H9 (cell line): ENCODE results near the gene WNT3. TPM values are rescaled to one million over a fixed set of nuclear protein-coding genes. Genes with fewer than 3 reads are reported as not detected.

Experiments
- DNase-seq: peaks from one replicate; pipeline ENCODE4 v3.0.0-alpha.2; 2017
- H2AFZ ChIP-seq: one replicate; pipeline ENCODE4 v1.6.1; 2013; ENCODE audit warnings: mild to moderate bottlenecking, low read length, control low read depth, moderate library complexity
- H2AK5ac ChIP-seq: 2 replicates; pipeline ENCODE4 v1.6.1; 2013; ENCODE audit warnings: low read length, control low read depth, mixed read lengths; ENCODE audit not compliant: insufficient read length
- H2BK120ac ChIP-seq: one replicate; pipeline ENCODE4 v1.6.1; 2013; ENCODE audit warnings: low read depth, mild to moderate bottlenecking, low read length, control low read depth, inconsistent platforms; ENCODE audit not compliant: poor library complexity, severe bottlenecking
- H2BK12ac ChIP-seq: 2 replicates; pipeline ENCODE4 v1.6.1; 2013; ENCODE audit warnings: low read length, control low read depth, mixed read lengths, low read depth; ENCODE audit not compliant: insufficient read length
- H2BK15ac ChIP-seq: 2 replicates; pipeline ENCODE4 v1.6.1; 2013; ENCODE audit warnings: low read depth, low read length, control low read depth
- H2BK20ac ChIP-seq: one replicate; pipeline ENCODE4 v1.6.1; 2013; ENCODE audit warnings: low read depth, mild to moderate bottlenecking, low read length, control low read depth, inconsistent platforms; ENCODE audit not compliant: poor library complexity, severe bottlenecking
- H2BK5ac ChIP-seq: 2 replicates; pipeline ENCODE4 v1.6.1; 2013; ENCODE audit warnings: low read length, control low read depth, mixed read lengths; ENCODE audit not compliant: insufficient read length
- H3K14ac ChIP-seq: 2 replicates; pipeline ENCODE4 v1.6.1; 2013; ENCODE audit warnings: low read length, control low read depth; ENCODE audit not compliant: insufficient read depth
- H3K18ac ChIP-seq: 2 replicates; pipeline ENCODE4 v1.6.1; 2013; ENCODE audit warnings: low read depth, mild to moderate bottlenecking, mixed read lengths, low read length, control low read depth; ENCODE audit not compliant: insufficient read length
- H3K23ac ChIP-seq: 2 replicates; pipeline ENCODE4 v1.6.1; 2013; ENCODE audit warnings: low read length, control low read depth, mixed read lengths, low read depth; ENCODE audit not compliant: insufficient read length
- H3K23me2 ChIP-seq: 2 replicates; pipeline ENCODE4 v1.6.1; 2013; ENCODE audit warnings: low read depth, mild to moderate bottlenecking, mixed read lengths, low read length, control low read depth; ENCODE audit not compliant: insufficient read length, poor library complexity, severe bottlenecking
- H3K27ac ChIP-seq: 2 replicates; pipeline ENCODE4 v1.5.1; 2013; ENCODE audit warnings: low read length, control low read depth, mixed read lengths, low read depth; ENCODE audit not compliant: insufficient read length
- H3K27me3 ChIP-seq: 2 replicates; pipeline ENCODE4 v1.6.1; 2013; ENCODE audit warnings: low read length, control low read depth, inconsistent platforms; ENCODE audit not compliant: insufficient read depth
- H3K4ac ChIP-seq: 2 replicates; pipeline ENCODE4 v1.6.1; 2013; ENCODE audit warnings: low read depth, mild to moderate bottlenecking, control low read depth, inconsistent platforms, low read length, moderate library complexity
- H3K4me1 ChIP-seq: 2 replicates; pipeline ENCODE4 v1.6.1; 2013; ENCODE audit warnings: low read length, control low read depth, inconsistent platforms; ENCODE audit not compliant: insufficient read depth
- H3K4me2 ChIP-seq: 2 replicates; pipeline ENCODE4 v1.6.1; 2013; ENCODE audit warnings: low read length, control low read depth, mixed read lengths; ENCODE audit not compliant: insufficient read length, insufficient read depth
- H3K56ac ChIP-seq: 2 replicates; pipeline ENCODE4 v1.6.1; 2013; ENCODE audit warnings: low read depth, mild to moderate bottlenecking, mixed read lengths, low read length, control low read depth; ENCODE audit not compliant: insufficient read length
- H3K79me1 ChIP-seq: 2 replicates; pipeline ENCODE4 v1.6.1; 2013; ENCODE audit warnings: low read depth, mild to moderate bottlenecking, moderate library complexity, low read length, control low read depth, inconsistent platforms; ENCODE audit not compliant: insufficient read depth, poor library complexity, severe bottlenecking
- H3K79me2 ChIP-seq: 2 replicates; pipeline ENCODE4 v1.6.1; 2013; ENCODE audit warnings: low read length, control low read depth, inconsistent platforms; ENCODE audit not compliant: insufficient read depth
- H3K9ac ChIP-seq: 2 replicates; pipeline ENCODE4 v1.6.1; 2013; ENCODE audit warnings: low read length, control low read depth, mixed read lengths; ENCODE audit not compliant: insufficient read length; ENCODE audit errors: extremely low read depth
- H3K9me3 ChIP-seq: one replicate; pipeline ENCODE4 v1.6.1; 2013; ENCODE audit warnings: low read depth, low read length, inconsistent platforms; ENCODE audit not compliant: control insufficient read depth
- H3T11ph ChIP-seq: one replicate; pipeline ENCODE4 v1.6.1; 2013; ENCODE audit warnings: mild to moderate bottlenecking, low read length, control low read depth, inconsistent platforms
- H4K20me1 ChIP-seq: one replicate; pipeline ENCODE4 v1.6.1; 2013; ENCODE audit not compliant: control insufficient read depth, insufficient read length, insufficient read depth
- H4K5ac ChIP-seq: 2 replicates; pipeline ENCODE4 v1.6.1; 2013; ENCODE audit warnings: low read depth, mild to moderate bottlenecking, mixed read lengths, low read length, control low read depth; ENCODE audit not compliant: insufficient read length
- H4K8ac ChIP-seq: replicated peaks from 2 replicates; pipeline ENCODE4 v1.6.1; 2013; ENCODE audit warnings: low read length, control low read depth, mixed read lengths, low read depth; ENCODE audit not compliant: insufficient read length
- H4K91ac ChIP-seq: 2 replicates; pipeline ENCODE4 v1.6.1; 2013; ENCODE audit warnings: low read depth, mild to moderate bottlenecking, moderate library complexity, mixed read lengths, low read length, control low read depth; ENCODE audit not compliant: insufficient read length
- H3K27ac Mint-ChIP-seq, 3 experiments: 2 replicates in 2 of 3; 3 replicates in 1 of 3; pipeline ENCODE4 v1.8.0; 2020 to 2021; ENCODE audit warnings: mixed read lengths in 3 of 3, mild to moderate bottlenecking in 1 of 3, moderate library complexity in 1 of 3
- H3K27me3 Mint-ChIP-seq: 2 replicates; pipeline ENCODE4 v1.8.0; 2021; ENCODE audit warnings: low read depth, mild to moderate bottlenecking, moderate library complexity, mixed read lengths
- H3K36me3 Mint-ChIP-seq, 3 experiments: 2 replicates in 2 of 3; 3 replicates in 1 of 3; pipeline ENCODE4 v1.8.0; 2020 to 2021; ENCODE audit warnings: low read depth in 3 of 3, mixed read lengths in 3 of 3; ENCODE audit not compliant: insufficient read depth in 1 of 3
- H3K4me1 Mint-ChIP-seq, 2 experiments: 2 replicates each; pipeline ENCODE4 v1.8.0; 2020; ENCODE audit warnings: mixed read lengths in 2 of 2
- H3K4me3 Mint-ChIP-seq, 2 experiments: 2 replicates in 1 of 2; 3 replicates in 1 of 2; pipeline ENCODE4 v1.8.0; 2020 to 2021; ENCODE audit warnings: mild to moderate bottlenecking in 2 of 2, mixed read lengths in 2 of 2, moderate library complexity in 1 of 2
- H3K9me3 Mint-ChIP-seq, 2 experiments: 2 replicates in 1 of 2; 3 replicates in 1 of 2; pipeline ENCODE4 v1.8.0; 2020; ENCODE audit warnings: mild to moderate bottlenecking in 2 of 2, mixed read lengths in 2 of 2, moderate library complexity in 1 of 2
- WGBS: extraction: QIAGEN DNeasy Blood & Tissue Kit; methylation state at CpG from one replicate; pipeline ENCODE4 v1.1.7; 2013; ENCODE audit warnings: missing lambda C conversion rate, low lambda C conversion rate, mixed read lengths; ENCODE audit not compliant: insufficient read length; ENCODE audit errors: extremely low coverage; 5-methylcytosine and 5-hydroxymethylcytosine counted together
- total RNA-seq: library from RNA; stranded (reverse); gene quantifications from 2 replicates; pipeline ENCODE4 v1.2.1, GENCODE V29; 2021
- TF ChIP-seq, protein P1 (sequence below): fragments of 200-600 bp; sonication (generic); conservative IDR thresholded peaks from 3 replicates; pipeline ENCODE4 v1.8.0; 2021; ENCODE audit warnings: antibody characterized with exemption, mild to moderate bottlenecking

Gene WNT3
- total RNA-seq, 1 experiment from 2014 or later, result 22.4 TPM

DNA sequence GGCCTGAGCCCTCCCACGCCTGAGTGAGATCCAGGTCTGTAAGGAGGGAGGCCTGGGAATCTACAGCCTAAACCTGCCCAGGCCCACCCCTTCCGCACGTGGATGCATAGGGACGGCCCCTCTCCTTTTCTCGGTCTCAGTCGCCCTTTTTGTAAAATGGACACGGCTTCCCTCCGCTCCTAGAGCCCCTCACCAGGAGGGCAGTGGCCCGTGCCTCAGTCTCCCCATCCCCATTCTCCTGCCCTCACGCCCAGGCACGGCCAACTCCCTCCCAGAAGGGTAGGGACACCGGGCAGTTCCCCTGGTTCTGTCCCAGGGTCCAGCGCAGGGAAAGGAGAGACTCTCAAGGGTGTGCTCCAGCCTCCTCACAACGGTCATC, 48.1 kb downstream of the WNT3 start:
- Histone ChIP-seq H3K79me2 (no peaks in the 10 kb centered on the region), H4K5ac (no peak overlapping the region), H2AFZ (no peak overlapping the region), H2AK5ac (no peak overlapping the region), H2BK20ac (no peak overlapping the region), H3K9me3 (no peaks in the 10 kb centered on the region), H4K91ac (no peak overlapping the region), H3K23ac (no peak overlapping the region), H3K4ac (no peak overlapping the region), H3K27me3 (peaks cover 29% of the 10 kb centered on the region; the same call in 1 of the 2 replicates), H3K18ac (no peak overlapping the region), H2BK12ac (no peak overlapping the region), H4K20me1 (no peaks in the 10 kb centered on the region), H3T11ph (no peak overlapping the region), H3K4me1 (peaks cover 3% of the 10 kb centered on the region; the same call in 1 of the 2 replicates), H2BK120ac (no peak overlapping the region), H3K79me1 (no peaks in the 10 kb centered on the region), H2BK15ac (no peak overlapping the region), H3K27ac (no peak overlapping the region), H3K14ac (peak overlapping the region; percentile 42; the same call in 1 of the 2 replicates), H3K23me2 (peaks cover 9% of the 10 kb centered on the region), H3K9ac (no peak overlapping the region), H3K4me2 (peak overlapping the region; percentile 59), H2BK5ac (no peak overlapping the region), H4K8ac (no peak overlapping the region), H3K56ac (no peak overlapping the region)
- Mint-ChIP-seq H3K27ac (no peak overlapping the region; a peak in 1 of 7 replicates), H3K36me3 (peaks cover 3 to 42% (median 5%) of the 10 kb centered on the region in 3 experiments; a peak in 5 of 7 replicates), H3K4me3 (peak overlapping the region; percentile 52 to 75), H3K27me3 (peaks cover 59% of the 10 kb centered on the region), H3K4me1 (peaks cover 33 to 40% of the 10 kb centered on the region in 2 experiments), H3K9me3 (peaks cover 0 to 3% of the 10 kb centered on the region in 2 experiments; a peak in 1 of 5 replicates)
- TF ChIP-seq, protein P1, sequence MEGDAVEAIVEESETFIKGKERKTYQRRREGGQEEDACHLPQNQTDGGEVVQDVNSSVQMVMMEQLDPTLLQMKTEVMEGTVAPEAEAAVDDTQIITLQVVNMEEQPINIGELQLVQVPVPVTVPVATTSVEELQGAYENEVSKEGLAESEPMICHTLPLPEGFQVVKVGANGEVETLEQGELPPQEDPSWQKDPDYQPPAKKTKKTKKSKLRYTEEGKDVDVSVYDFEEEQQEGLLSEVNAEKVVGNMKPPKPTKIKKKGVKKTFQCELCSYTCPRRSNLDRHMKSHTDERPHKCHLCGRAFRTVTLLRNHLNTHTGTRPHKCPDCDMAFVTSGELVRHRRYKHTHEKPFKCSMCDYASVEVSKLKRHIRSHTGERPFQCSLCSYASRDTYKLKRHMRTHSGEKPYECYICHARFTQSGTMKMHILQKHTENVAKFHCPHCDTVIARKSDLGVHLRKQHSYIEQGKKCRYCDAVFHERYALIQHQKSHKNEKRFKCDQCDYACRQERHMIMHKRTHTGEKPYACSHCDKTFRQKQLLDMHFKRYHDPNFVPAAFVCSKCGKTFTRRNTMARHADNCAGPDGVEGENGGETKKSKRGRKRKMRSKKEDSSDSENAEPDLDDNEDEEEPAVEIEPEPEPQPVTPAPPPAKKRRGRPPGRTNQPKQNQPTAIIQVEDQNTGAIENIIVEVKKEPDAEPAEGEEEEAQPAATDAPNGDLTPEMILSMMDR, result no peak
- no peak for DNase-seq
- WGBS, result no CpG with 5 or more reads among the region's 14 CpGs
